ENCODE measurements around the gene KRT82. TPM values are rescaled to one million over a fixed set of nuclear protein-coding genes. Genes with fewer than 3 reads are reported as not detected.

KRT82 gene
- total RNA-seq, 2 donors from 2014 or later = not detected

GRCh38 chr12:52398176-52398575, 8.0 kb downstream of the KRT82 start:
- no peak overlapping the region for H3K4me3 Mint-ChIP-seq
- peaks cover 10% of the 10 kb centered on the region for H3K4me1 Mint-ChIP-seq
- peaks cover 9% of the 10 kb centered on the region for H3K27me3 Mint-ChIP-seq (ENCODE audit: insufficient read depth)

GRCh38 chr12:52396656-52397055, 9.5 kb downstream of the KRT82 start:
- no peak for TF ChIP-seq CTCF (conservative IDR thresholded peaks at IDR 0.05)
- Histone ChIP-seq H3K36me3 (ENCODE audit: control insufficient read depth, insufficient read depth, low read length) (no peaks in the 10 kb centered on the region), H3K9me3 (ENCODE audit: control insufficient read depth, low read length) (no peaks in the 10 kb centered on the region), H3K4me1 (ENCODE audit: control insufficient read depth, insufficient read depth, low read length) (no peaks in the 10 kb centered on the region), H3K9ac (ENCODE audit: extremely low read depth, low read length, poor library complexity, severe bottlenecking) (no peak overlapping the region), H3K27ac (ENCODE audit: low read depth, low read length) (no peak overlapping the region), H3K4me3 (ENCODE audit: low read length) (no peak overlapping the region), H3K27me3 (ENCODE audit: control insufficient read depth, insufficient read depth, low read length, poor library complexity, severe bottlenecking) (no peaks in the 10 kb centered on the region)
- no peak overlapping the region for H3K4me3 Mint-ChIP-seq
- no peak overlapping the region for H3K27ac Mint-ChIP-seq
- H3K9me3 Mint-ChIP-seq = no peaks in the 10 kb centered on the region
- peaks cover 4% of the 10 kb centered on the region for H3K4me1 Mint-ChIP-seq
- H3K27me3 Mint-ChIP-seq (ENCODE audit: insufficient read depth) = peaks cover 7% of the 10 kb centered on the region
- DNase-seq = no peak
- 90 to 94% methylated on average over 8 of the region's 8 CpGs for WGBS, 2 experiments (ENCODE audit: insufficient coverage in 1 of 2, insufficient read length in 1 of 2)
- no peaks in the 10 kb centered on the region for H3K36me3 Mint-ChIP-seq (ENCODE audit: low read depth)

More at GRCh38 chr12:52398176-52398575, 8.0 kb downstream of the KRT82 start:
- no peaks in the 10 kb centered on the region for H3K9me3 Mint-ChIP-seq
- Histone ChIP-seq H3K4me1 (ENCODE audit: control insufficient read depth, insufficient read depth, low read length) (no peaks in the 10 kb centered on the region), H3K27me3 (ENCODE audit: control insufficient read depth, insufficient read depth, low read length, poor library complexity, severe bottlenecking) (no peaks in the 10 kb centered on the region), H3K36me3 (ENCODE audit: control insufficient read depth, insufficient read depth, low read length) (no peaks in the 10 kb centered on the region), H3K9ac (ENCODE audit: extremely low read depth, low read length, poor library complexity, severe bottlenecking) (no peak overlapping the region), H3K4me3 (ENCODE audit: low read length) (no peak overlapping the region), H3K9me3 (ENCODE audit: control insufficient read depth, low read length) (no peaks in the 10 kb centered on the region), H3K27ac (ENCODE audit: low read depth, low read length) (no peak overlapping the region)
- no peaks in the 10 kb centered on the region for H3K36me3 Mint-ChIP-seq (ENCODE audit: low read depth)
- no peak for DNase-seq
- H3K27ac Mint-ChIP-seq = no peak overlapping the region
- no peak for TF ChIP-seq CTCF (conservative IDR thresholded peaks at IDR 0.05)
- WGBS, 2 experiments (ENCODE audit: insufficient coverage in 1 of 2, insufficient read length in 1 of 2) = 96 to 100% methylated on average over 1 of the region's 1 CpG

GRCh38 chr12:52395761-52396434, 10.2 kb downstream of the KRT82 start:
- H3K36me3 Mint-ChIP-seq (ENCODE audit: low read depth) = no peaks in the 10 kb centered on the region
- TF ChIP-seq CTCF (conservative IDR thresholded peaks at IDR 0.05) = peak; percentile 99
- no peaks in the 10 kb centered on the region for H3K9me3 Mint-ChIP-seq
- WGBS, 2 experiments (ENCODE audit: insufficient coverage in 1 of 2, insufficient read length in 1 of 2) = 70 to 74% methylated on average over 20 of the region's 20 CpGs
- H3K27ac ChIP-seq (ENCODE audit: low read depth, low read length) = no peak overlapping the region
- H3K4me3 Mint-ChIP-seq = no peak overlapping the region
- H3K27me3 ChIP-seq (ENCODE audit: control insufficient read depth, insufficient read depth, low read length, poor library complexity, severe bottlenecking) = no peaks in the 10 kb centered on the region
- H3K4me1 ChIP-seq (ENCODE audit: control insufficient read depth, insufficient read depth, low read length) = no peaks in the 10 kb centered on the region
- H3K27me3 Mint-ChIP-seq (ENCODE audit: insufficient read depth) = peaks cover 2% of the 10 kb centered on the region
- H3K9ac ChIP-seq (ENCODE audit: extremely low read depth, low read length, poor library complexity, severe bottlenecking) = no peak overlapping the region
- no peaks in the 10 kb centered on the region for H3K9me3 ChIP-seq (ENCODE audit: control insufficient read depth, low read length)
- no peak overlapping the region for H3K4me3 ChIP-seq (ENCODE audit: low read length)
- no peaks in the 10 kb centered on the region for H3K36me3 ChIP-seq (ENCODE audit: control insufficient read depth, insufficient read depth, low read length)
- peaks cover 4% of the 10 kb centered on the region for H3K4me1 Mint-ChIP-seq
- H3K27ac Mint-ChIP-seq = no peak overlapping the region
- peak; percentile 99 for DNase-seq

Data from endodermal cell (in vitro differentiated cells).